ENCODE data around the gene MAP3K7. TPM values are rescaled to one million over a fixed set of nuclear protein-coding genes. Genes with fewer than 3 reads are reported as not detected.

Gene MAP3K7
- total and polyA plus RNA-seq, 2 of the 13 experiments (the other 11 are each of a cell fraction or from before 2014, with no cell fraction given) = 24.1 to 24.4 TPM

DNA sequence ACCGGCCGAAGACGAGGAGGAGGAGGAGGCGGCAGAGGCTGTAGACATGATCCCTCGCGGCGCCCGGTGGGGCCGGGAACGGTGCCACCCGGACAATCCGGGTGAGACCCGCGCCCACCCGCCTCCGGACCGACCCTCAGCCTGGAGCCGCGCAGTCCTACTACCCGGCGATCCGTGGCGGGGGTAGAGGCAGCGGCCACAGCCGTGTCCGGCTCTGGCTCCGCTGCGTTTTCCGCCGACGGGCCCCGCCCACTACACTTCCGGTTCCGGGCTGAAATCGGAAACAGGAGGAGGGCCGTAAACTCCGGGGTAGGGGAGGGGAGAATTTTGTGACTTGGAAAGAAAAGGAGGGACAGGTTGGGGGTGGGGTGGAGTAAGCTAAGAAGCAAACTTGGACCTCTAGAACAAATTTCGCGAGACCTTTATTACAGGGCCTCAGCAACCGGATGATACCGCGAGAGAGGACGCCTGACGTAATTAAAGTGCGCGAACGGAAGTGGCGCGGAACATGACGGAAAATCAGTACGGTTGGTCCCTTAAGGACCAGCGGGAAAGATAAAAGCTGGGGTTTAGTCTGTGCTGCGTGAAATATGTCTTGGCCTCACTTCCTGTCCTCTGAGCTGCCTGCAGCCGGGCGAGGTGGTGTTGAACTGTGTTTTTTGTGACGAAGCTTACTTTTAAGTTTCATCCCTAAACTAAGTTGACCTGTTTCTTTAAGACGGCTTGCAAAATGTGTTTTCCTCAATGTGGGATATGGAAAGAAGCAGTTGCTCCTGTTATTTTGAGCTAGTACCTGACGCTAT is at the start of gene MAP3K7 (continued):
- TF ChIP-seq, protein P1, sequence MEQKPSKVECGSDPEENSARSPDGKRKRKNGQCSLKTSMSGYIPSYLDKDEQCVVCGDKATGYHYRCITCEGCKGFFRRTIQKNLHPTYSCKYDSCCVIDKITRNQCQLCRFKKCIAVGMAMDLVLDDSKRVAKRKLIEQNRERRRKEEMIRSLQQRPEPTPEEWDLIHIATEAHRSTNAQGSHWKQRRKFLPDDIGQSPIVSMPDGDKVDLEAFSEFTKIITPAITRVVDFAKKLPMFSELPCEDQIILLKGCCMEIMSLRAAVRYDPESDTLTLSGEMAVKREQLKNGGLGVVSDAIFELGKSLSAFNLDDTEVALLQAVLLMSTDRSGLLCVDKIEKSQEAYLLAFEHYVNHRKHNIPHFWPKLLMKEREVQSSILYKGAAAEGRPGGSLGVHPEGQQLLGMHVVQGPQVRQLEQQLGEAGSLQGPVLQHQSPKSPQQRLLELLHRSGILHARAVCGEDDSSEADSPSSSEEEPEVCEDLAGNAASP (CRISPR knock-in tag; IDR thresholded peaks at IDR 0.05; ENCODE audit: borderline replicate concordance) = no peak
- TF ChIP-seq SRSF1 (optimal IDR thresholded peaks at IDR 0.05; ENCODE audit: low read depth, low read length) (peak; percentile 44), CAMTA2 (CRISPR knock-in tag; IDR thresholded peaks at IDR 0.05; ENCODE audit: borderline replicate concordance) (no peak), EP300 (IDR thresholded peaks at IDR 0.05; ENCODE audit: low read depth in 2 of 2, low read length in 2 of 2) (no peak), EP300 (CRISPR knock-in tag; IDR thresholded peaks at IDR 0.05; ENCODE audit: borderline replicate concordance) (no peak), ZNF430 (CRISPR knock-in tag; IDR thresholded peaks at IDR 0.05) (0 out of 2 replicates have a peak, but pooled peaks have one; percentile 64), ZNF501 (CRISPR knock-in tag; IDR thresholded peaks at IDR 0.05) (0 out of 2 replicates have a peak, but pooled peaks have one; percentile 61)
- TF ChIP-seq, protein P2, sequence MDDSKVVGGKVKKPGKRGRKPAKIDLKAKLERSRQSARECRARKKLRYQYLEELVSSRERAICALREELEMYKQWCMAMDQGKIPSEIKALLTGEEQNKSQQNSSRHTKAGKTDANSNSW (CRISPR knock-in tag; IDR thresholded peaks at IDR 0.05; ENCODE audit: borderline replicate concordance) = no peak
- TF ChIP-seq, protein P3, sequence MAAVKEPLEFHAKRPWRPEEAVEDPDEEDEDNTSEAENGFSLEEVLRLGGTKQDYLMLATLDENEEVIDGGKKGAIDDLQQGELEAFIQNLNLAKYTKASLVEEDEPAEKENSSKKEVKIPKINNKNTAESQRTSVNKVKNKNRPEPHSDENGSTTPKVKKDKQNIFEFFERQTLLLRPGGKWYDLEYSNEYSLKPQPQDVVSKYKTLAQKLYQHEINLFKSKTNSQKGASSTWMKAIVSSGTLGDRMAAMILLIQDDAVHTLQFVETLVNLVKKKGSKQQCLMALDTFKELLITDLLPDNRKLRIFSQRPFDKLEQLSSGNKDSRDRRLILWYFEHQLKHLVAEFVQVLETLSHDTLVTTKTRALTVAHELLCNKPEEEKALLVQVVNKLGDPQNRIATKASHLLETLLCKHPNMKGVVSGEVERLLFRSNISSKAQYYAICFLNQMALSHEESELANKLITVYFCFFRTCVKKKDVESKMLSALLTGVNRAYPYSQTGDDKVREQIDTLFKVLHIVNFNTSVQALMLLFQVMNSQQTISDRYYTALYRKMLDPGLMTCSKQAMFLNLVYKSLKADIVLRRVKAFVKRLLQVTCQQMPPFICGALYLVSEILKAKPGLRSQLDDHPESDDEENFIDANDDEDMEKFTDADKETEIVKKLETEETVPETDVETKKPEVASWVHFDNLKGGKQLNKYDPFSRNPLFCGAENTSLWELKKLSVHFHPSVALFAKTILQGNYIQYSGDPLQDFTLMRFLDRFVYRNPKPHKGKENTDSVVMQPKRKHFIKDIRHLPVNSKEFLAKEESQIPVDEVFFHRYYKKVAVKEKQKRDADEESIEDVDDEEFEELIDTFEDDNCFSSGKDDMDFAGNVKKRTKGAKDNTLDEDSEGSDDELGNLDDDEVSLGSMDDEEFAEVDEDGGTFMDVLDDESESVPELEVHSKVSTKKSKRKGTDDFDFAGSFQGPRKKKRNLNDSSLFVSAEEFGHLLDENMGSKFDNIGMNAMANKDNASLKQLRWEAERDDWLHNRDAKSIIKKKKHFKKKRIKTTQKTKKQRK (IDR thresholded peaks at IDR 0.05; ENCODE audit: low read length) = no peak
- TF ChIP-seq, protein P4, sequence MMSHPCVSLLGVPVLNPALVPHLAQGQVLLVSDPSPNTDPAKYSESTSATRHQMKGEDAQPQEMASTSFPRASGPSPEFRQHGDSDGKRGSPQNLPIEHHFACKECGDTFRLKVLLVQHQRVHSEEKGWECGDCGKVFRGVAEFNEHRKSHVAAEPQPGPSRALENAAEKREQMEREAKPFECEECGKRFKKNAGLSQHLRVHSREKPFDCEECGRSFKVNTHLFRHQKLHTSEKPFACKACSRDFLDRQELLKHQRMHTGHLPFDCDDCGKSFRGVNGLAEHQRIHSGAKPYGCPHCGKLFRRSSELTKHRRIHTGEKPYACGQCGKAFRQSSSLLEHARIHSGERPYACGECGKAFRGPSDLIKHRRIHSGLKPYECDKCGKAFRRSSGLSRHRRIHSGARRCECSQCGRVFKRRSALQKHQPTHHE (CRISPR knock-in tag; IDR thresholded peaks at IDR 0.05; ENCODE audit: borderline replicate concordance) = no peak
- TF ChIP-seq, protein P5, sequence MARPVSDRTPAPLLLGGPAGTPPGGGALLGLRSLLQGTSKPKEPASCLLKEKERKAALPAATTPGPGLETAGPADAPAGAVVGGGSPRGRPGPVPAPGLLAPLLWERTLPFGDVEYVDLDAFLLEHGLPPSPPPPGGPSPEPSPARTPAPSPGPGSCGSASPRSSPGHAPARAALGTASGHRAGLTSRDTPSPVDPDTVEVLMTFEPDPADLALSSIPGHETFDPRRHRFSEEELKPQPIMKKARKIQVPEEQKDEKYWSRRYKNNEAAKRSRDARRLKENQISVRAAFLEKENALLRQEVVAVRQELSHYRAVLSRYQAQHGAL (CRISPR knock-in tag; IDR thresholded peaks at IDR 0.05; ENCODE audit: not compliant biosample characterization) = no peak
- TF ChIP-seq, protein P6, sequence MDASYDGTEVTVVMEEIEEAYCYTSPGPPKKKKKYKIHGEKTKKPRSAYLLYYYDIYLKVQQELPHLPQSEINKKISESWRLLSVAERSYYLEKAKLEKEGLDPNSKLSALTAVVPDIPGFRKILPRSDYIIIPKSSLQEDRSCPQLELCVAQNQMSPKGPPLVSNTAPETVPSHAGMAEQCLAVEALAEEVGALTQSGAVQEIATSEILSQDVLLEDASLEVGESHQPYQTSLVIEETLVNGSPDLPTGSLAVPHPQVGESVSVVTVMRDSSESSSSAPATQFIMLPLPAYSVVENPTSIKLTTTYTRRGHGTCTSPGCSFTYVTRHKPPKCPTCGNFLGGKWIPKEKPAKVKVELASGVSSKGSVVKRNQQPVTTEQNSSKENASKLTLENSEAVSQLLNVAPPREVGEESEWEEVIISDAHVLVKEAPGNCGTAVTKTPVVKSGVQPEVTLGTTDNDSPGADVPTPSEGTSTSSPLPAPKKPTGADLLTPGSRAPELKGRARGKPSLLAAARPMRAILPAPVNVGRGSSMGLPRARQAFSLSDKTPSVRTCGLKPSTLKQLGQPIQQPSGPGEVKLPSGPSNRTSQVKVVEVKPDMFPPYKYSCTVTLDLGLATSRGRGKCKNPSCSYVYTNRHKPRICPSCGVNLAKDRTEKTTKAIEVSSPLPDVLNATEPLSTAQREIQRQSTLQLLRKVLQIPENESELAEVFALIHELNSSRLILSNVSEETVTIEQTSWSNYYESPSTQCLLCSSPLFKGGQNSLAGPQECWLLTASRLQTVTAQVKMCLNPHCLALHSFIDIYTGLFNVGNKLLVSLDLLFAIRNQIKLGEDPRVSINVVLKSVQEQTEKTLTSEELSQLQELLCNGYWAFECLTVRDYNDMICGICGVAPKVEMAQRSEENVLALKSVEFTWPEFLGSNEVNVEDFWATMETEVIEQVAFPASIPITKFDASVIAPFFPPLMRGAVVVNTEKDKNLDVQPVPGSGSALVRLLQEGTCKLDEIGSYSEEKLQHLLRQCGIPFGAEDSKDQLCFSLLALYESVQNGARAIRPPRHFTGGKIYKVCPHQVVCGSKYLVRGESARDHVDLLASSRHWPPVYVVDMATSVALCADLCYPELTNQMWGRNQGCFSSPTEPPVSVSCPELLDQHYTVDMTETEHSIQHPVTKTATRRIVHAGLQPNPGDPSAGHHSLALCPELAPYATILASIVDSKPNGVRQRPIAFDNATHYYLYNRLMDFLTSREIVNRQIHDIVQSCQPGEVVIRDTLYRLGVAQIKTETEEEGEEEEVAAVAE (CRISPR knock-in tag; IDR thresholded peaks at IDR 0.05; ENCODE audit: borderline replicate concordance) = no peak; the same call in 1 of the 2 replicates
- TF ChIP-seq, protein P7, sequence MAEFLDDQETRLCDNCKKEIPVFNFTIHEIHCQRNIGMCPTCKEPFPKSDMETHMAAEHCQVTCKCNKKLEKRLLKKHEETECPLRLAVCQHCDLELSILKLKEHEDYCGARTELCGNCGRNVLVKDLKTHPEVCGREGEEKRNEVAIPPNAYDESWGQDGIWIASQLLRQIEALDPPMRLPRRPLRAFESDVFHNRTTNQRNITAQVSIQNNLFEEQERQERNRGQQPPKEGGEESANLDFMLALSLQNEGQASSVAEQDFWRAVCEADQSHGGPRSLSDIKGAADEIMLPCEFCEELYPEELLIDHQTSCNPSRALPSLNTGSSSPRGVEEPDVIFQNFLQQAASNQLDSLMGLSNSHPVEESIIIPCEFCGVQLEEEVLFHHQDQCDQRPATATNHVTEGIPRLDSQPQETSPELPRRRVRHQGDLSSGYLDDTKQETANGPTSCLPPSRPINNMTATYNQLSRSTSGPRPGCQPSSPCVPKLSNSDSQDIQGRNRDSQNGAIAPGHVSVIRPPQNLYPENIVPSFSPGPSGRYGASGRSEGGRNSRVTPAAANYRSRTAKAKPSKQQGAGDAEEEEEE (CRISPR knock-in tag; IDR thresholded peaks at IDR 0.05; ENCODE audit: borderline replicate concordance) = no peak
